Astrocyte (in vitro differentiated cells and primary cell): ENCODE data around the gene NSUN5.
"Not testable (repeated sequence)": the region's sequence is repeated elsewhere in the genome, so short reads cannot be mapped to it uniquely, and the experiment has no call there.

Source experiments
- EZH2 ChIP-seq: IDR thresholded peaks from 2 replicates; pipeline ENCODE4 v1.6.1; 2012; ENCODE audit warnings: mild to moderate bottlenecking, low read length, inconsistent platforms; ENCODE audit not compliant: insufficient read depth
- TF ChIP-seq, protein P1 (sequence below): IDR thresholded peaks from 2 replicates; pipeline ENCODE4 v1.5.1; 2011; ENCODE audit warnings: low read depth, mild to moderate bottlenecking, inconsistent platforms, low read length, moderate library complexity; ENCODE audit not compliant: insufficient read depth

DNA sequence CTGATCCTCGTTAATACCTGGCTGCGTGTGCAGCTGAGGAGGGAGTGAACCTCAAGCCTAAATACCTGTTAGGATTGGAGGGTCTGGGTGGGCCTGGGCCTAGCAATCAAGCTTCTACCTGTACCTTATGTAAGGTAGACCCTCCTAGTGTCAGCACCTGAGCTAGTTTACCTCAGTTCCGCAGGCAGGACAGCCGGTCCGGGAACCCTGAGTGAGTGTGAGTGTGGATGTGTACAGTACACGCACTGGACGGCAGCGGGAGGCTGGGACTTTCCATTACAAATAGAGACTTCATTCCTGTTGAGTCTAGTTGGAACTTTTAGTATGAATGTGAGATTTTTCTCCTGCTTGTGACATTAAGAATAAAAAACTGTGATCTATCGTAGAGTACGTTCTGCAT is 5.8 kb downstream of the NSUN5 start:
- TF ChIP-seq, protein P1, sequence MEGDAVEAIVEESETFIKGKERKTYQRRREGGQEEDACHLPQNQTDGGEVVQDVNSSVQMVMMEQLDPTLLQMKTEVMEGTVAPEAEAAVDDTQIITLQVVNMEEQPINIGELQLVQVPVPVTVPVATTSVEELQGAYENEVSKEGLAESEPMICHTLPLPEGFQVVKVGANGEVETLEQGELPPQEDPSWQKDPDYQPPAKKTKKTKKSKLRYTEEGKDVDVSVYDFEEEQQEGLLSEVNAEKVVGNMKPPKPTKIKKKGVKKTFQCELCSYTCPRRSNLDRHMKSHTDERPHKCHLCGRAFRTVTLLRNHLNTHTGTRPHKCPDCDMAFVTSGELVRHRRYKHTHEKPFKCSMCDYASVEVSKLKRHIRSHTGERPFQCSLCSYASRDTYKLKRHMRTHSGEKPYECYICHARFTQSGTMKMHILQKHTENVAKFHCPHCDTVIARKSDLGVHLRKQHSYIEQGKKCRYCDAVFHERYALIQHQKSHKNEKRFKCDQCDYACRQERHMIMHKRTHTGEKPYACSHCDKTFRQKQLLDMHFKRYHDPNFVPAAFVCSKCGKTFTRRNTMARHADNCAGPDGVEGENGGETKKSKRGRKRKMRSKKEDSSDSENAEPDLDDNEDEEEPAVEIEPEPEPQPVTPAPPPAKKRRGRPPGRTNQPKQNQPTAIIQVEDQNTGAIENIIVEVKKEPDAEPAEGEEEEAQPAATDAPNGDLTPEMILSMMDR: not testable (repeated sequence)
- TF ChIP-seq EZH2: not testable (repeated sequence)
